Measurements from ENCODE around the gene SLC15A2. TPM values are rescaled to one million over a fixed set of nuclear protein-coding genes. Genes with fewer than 3 reads are reported as not detected.
"Not testable (repeated sequence)": the region's sequence is repeated elsewhere in the genome, so short reads cannot be mapped to it uniquely, and the experiment has no call there.

Gene SLC15A2, protein sequence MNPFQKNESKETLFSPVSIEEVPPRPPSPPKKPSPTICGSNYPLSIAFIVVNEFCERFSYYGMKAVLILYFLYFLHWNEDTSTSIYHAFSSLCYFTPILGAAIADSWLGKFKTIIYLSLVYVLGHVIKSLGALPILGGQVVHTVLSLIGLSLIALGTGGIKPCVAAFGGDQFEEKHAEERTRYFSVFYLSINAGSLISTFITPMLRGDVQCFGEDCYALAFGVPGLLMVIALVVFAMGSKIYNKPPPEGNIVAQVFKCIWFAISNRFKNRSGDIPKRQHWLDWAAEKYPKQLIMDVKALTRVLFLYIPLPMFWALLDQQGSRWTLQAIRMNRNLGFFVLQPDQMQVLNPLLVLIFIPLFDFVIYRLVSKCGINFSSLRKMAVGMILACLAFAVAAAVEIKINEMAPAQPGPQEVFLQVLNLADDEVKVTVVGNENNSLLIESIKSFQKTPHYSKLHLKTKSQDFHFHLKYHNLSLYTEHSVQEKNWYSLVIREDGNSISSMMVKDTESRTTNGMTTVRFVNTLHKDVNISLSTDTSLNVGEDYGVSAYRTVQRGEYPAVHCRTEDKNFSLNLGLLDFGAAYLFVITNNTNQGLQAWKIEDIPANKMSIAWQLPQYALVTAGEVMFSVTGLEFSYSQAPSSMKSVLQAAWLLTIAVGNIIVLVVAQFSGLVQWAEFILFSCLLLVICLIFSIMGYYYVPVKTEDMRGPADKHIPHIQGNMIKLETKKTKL
- 18.2 TPM for total RNA-seq

DNA sequence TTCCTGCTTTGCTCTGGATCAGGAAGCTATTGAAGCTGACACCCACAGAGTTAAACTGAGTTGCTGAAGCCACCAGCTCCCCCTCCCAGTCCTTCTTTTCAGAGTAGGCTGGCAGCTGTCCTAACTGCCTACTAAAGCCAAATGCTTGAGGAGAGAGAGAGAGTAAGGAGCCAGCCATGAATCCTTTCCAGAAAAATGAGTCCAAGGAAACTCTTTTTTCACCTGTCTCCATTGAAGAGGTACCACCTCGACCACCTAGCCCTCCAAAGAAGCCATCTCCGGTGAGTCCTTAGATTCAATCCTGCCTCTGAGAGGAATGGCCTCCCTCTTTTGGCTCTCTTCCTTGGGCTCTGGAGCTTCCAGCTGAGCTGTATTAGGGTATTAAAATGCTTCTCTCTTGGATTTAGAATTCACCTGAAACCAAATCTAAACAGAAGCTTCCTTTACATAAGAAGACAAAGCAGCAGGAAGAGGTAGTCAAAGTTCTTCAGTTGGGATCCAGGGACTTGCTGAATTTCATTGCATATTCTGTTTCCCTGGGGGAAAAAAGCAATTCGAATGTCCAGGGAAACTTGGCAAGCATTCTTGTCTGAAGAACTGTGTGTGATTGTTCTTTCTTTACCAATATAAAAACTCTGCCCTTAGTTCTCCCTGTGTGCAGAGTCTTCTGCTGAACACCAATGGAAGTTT, at the start of gene SLC15A2:
Gene SLC15A2 (plus strand): TSS at position 101 of the 690 bp plus-strand sequence. CDS start 76 bp downstream, at position 177.
- peak; percentile 83 for DNase-seq

DNA sequence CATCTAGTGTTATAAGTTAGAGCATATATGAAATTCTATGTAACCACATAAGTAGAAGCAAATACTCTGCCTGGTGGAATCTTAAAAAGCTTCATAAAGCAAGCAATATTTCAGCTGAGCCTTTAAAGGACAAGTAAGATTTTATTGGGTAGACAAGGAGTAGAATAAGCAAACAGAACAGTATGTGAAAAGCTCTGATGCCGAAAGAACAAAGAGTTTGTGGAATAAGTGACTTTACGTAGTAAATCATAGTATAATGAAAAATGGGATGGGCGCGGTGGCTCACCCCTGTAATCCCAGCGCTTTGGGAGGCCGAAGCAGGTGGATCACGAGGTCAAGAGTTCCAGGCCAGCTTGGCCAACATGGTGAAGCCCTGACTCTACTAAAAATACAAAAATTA, 49.3 kb upstream of the SLC15A2 start:
- DNase-seq, result no peak

GRCh38 chr3:121852256-121852655, 41.9 kb upstream of the SLC15A2 start:
- no peak for DNase-seq

DNA sequence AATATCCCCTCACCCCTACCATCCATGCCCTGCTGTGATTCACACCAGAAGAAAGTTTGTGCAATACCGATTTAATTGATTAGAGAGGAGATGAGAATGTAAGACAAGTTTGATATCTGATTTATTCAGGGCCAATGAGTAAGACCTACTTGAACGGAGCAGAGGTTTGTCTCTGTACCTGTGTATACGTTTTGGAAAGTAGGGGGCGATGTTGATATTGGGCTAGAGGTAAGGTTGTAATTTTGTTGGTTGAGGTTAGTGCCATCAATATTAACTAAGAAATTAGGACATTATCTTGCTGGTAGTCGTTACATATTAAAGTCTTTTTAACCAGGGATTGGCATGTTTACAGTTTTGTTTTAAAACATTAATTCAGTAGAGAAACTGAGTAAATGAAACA, 38.6 kb upstream of the SLC15A2 start:
- peak; percentile 6 for DNase-seq

DNA sequence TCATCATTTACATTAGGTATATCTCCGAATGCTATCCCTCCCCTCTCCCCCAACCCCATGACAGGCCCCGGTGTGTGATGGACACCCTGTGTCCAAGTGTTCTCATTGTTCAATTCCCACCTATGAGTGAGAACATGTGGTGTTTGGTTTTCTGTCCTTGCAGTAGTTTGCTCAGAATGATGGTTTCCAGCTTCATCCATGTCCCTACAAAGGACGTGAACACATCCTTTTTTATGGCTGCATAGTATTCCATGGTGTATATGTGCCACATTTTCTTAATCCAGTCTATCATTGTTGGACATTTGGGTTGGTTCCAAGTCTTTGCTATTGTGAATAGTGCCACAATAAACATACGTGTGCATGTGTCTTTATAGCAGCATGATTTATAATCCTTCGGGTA, 36.4 kb upstream of the SLC15A2 start:
- DNase-seq, result not testable (repeated sequence)

- DNase-seq, result not testable (repeated sequence)
These were observed 31.0 kb upstream of the SLC15A2 start for GRCh38 chr3:121863247-121863646.

GRCh38 chr3:121863801-121864200, 30.4 kb upstream of the SLC15A2 start:
- no peak for DNase-seq

GRCh38 chr3:121869736-121870135, 24.5 kb upstream of the SLC15A2 start:
- DNase-seq, result no peak

GRCh38 chr3:121870717-121871116, 23.5 kb upstream of the SLC15A2 start:
- no peak for DNase-seq

- no peak for DNase-seq
These were observed 22.8 kb upstream of the SLC15A2 start for GRCh38 chr3:121871430-121871829.

DNA sequence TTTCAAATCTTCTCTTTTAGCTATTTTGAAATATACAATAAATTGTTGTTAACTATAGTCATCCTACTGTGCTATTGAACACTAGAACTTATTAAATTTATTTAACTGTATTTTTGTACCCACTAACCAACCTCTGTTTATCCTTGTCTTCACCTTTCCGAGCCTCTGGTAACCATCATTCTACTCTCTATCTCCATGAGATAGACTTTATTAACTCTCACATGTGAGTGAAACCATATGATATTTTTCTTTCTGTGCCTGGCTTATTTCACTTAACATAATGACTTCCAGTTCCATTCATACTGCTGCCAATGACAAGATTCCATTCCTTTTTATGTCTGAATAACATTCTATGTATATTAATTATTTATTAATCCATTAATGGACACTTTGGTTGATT, 15.8 kb upstream of the SLC15A2 start:
- no peak for DNase-seq

GRCh38 chr3:121883507-121883906, 10.7 kb upstream of the SLC15A2 start:
- peak; percentile 8 for DNase-seq

GRCh38 chr3:121885386-121885785, 8.8 kb upstream of the SLC15A2 start:
- no peak for DNase-seq

- peak; percentile 11 for DNase-seq
These were observed 920 bp downstream of the SLC15A2 start for GRCh38 chr3:121895121-121895520.

DNA sequence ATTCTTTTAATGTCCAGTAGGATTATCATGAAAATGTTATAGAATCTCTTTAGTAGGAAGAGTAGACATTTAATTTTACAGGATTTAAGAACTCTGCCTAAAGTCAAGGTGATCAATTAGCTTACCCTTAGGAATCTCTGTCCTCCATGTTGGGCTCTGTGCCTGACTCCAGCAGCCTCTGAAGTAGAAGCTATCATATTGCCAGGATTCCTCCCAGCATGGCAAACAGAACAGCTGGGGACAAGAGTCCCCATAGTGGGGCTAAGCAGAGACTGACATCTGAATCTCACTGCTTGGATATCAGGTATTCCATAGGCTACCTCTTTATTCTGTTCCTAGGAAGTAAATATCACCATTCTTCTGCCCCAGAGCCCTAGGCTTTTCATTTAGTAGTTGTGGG, 1.5 kb downstream of the SLC15A2 start:
- DNase-seq, result peak; percentile 53

DNA sequence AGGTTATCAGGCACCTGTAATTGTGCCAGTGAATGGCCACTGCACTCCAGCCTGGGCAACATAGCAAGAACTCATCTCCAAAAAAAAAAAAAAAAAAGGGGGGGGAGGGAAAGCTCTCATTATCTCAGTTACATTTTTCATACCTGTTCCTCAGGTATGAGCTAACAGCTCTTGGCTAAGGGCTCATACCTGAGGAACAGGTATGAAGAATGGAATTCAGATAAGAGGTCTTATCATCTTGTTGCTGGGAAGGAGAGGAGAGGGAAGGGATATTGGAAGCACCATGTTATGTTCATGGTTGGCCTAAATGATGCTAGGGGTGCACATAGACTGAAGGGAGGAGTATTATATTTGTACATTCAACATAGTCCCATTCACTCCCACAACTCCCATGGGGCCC, 2.6 kb downstream of the SLC15A2 start:
- DNase-seq, result no peak

- DNase-seq, result no peak
These were observed 3.1 kb downstream of the SLC15A2 start for GRCh38 chr3:121897296-121897695.

- DNase-seq, result no peak
These were observed 19.2 kb downstream of the SLC15A2 start for GRCh38 chr3:121913305-121913990.

GRCh38 chr3:121914081-121914998, 20.1 kb downstream of the SLC15A2 start:
- DNase-seq, result no peak

- DNase-seq, result no peak
These were observed 22.0 kb downstream of the SLC15A2 start for GRCh38 chr3:121916189-121916588.

DNA sequence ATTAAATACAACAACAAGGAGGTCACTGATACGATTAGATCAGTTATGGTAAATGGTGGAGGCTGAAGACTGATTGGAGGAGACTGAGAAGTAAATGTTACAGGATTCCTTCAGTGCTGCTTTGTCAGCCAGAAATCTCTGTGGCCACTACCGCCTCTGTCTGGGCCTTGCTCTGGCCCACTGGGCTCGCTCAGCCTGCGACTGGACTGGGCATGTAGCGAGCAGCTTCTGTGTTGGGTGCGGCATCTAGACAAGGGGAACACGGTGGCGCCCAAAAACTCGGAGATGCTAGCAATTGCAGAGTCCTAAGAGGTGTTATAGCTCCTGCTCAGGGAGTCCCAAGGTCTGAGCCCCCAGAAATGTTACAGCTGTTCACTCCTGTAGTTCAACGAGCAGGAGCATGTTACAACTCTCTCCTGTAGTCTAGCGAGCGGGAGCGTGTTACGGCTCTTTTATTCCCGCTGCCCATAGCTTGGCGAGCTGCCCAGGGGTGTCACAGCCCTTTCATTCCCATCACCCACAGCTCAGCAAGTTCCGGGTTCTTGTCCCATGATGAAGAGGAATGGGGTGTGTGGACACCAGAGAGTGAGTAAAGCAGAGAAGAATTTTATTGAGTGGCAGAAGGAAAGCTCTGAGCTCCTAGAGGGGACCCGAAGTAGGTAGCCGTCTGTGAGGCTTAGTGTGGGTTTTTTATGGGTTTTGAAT, 24.7 kb downstream of the SLC15A2 start:
- DNase-seq, result no peak
